ENCODE results near the gene CCR5AS.
"Not testable (repeated sequence)": the region's sequence is repeated elsewhere in the genome, so short reads cannot be mapped to it uniquely, and the experiment has no call there.

CCR5AS gene

DNA sequence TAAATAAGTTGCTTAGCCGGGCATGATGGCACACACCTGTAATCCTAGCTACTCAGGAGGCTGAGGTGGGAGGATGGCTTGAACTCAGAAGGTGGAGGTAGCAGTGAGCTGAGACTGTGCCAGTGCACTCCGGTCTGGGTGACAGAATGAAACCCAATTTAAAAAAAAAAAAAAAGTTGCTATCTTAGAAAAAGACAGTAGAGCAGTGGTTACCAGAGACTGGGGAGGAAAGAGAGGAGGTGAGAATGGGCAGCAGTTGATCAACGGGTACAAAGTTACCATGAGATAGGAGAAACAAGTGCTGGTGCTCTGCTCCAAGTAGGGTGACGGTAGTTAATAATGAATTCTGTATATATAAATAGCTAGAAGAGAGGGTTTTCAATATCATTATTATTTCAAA, 53.8 kb downstream of the CCR5AS start:
- DNase-seq = no peak

DNA sequence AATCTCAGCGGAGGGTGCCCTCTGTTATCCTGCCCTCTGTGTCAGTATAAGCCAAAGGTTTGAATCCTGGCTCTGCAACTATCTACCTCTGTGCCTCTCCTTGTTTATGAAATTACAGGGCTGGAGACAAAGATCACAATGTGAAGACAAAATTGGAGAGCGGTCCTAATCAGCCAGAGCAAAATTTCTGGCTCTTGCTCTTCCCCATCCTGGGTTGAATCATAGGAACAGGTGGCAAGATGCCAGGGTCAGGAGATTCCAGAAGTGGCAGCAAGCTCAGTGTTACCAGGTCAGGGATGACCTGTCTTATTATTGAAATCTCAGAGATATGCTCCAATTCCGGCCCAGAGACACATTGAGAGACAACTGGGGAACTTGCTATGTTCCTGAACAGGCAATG, 55.2 kb downstream of the CCR5AS start:
- no peak for DNase-seq

DNA sequence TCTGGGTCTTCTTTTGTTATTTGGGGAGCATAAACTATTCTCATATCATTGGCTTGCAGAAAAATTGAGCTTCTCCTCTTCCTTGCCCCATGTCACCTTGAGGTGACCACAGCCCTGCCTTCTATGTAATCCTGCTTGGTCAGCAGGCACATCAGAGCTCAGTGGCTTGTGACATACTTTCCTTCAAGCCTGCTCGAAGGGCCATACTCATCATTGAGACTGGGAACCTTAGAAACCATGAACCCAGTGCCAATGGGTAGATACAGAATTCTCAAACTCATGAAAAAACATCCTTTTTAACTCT, 56.7 kb downstream of the CCR5AS start:
- no peak for DNase-seq

DNA sequence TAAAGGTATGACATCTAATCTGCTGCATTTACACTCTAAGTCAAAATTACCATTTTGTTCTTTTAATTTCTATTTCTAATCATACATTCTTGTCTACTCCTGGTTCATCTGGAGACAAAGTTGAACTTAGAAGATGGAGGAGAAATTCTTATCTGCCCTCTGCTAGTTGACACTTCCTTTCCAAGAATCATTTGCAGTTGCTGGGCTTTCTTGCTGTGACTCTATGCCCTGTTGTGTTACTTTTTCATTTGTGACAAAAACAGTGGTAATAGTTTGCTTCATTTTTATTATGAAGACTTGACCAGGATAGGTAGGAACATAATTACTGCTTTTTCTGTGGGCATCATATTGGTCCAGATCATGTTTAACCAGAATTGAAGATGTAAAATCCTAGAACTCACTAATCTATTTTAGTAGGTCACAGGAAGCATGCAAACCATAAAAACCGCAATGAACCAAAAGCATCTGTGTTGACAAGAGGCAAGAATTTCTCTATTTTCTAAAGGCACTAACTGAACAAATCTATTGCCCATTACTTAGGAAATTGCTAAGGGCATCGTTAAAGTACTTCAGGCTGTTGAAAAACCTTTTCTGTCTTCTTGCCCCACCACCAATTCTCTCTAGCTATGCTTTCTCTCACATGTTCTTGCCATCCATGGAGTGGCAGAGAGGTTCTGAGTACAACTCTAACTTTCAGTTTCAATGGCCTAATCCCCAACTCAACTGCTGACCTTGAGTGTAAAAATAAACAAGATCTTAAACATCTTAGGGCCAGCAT, 57.2 kb downstream of the CCR5AS start:
- no peak for DNase-seq

DNA sequence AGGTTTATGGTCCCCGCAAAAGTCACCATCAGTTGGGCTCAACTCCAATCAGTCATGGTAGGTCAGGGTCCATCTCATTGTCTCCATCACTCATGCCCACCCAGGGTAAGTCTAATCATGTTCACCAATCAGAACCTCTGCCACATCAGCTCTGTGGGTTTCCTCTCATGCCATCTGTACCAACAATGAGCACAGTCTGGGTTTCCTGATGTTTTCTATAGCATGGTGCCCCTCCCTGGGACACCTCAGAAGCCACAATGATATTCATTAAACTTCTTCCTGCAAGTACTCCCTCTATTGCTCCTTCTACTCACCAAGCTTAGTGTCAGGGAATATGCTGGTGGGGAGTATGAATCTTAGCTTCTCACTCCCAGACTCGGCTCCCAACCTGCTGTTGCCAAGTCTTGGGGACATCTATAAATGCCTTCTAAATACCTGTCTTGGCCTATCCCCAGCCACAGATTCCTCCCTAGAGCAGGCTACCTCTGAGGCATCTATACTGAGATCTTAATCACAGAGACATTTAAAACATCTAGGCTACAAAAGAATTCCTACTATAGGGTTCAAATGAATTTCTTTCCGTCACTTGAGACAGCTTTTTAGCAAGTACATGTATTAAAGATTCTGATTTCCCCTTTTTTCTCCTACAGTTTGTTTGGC, 57.9 kb downstream of the CCR5AS start:
- no peak for DNase-seq

DNA sequence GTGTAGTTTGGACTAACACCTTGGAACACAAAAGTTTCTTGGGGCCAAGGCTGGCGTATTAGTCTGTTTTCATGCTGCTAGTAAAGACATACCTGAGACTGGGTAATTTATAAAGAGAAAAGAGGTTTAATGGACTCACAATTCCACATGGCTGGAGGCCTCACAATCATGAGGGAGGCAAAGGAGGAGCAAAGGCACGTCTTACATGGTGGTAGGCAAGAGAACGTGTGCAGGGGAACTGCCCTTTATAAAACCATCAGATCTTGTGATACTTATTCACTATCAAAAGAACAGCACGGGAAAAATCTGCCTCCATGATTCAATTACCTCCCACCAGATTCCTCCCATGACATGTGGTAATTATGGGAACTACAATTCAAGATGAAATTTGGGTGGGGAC, 62.4 kb downstream of the CCR5AS start:
- no peak for DNase-seq

DNA sequence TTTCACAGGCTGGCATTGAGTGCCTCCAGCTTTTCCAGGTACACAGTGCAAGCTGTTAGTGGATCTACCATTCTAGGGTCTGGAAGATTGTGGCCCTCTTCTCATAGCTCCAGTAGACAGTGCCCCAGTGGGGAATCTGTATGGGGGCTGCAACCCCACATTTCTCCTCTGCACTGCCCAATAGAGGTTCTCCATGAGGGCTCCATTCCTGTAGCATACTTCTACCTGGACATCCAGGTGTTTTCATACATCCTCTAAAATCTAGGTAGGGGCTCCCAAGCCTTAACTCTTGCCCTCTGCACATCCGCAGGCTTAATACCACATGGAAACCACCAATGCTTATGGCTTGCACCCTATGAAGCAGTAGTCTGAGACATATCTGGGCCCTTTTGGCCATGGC, 68.0 kb downstream of the CCR5AS start:
- DNase-seq = no peak

DNA sequence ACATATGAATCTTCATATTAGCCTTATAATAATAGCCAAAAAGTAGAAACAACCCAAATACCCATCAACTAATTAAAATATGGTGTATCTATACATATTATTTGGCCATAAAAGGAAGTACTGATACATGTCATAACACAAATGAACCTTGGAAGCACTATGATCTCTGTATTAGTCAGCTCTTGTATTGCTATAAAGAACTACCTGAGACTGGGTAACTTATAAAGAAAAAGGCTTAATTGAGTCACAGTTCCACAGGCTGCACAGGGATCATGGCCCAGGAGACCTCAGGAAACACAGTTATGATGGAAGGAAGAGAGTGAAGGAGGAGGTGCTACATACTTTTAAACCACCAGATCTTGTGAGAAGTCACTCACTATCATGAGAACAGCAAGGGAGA, 69.0 kb downstream of the CCR5AS start:
- DNase-seq = no peak

DNA sequence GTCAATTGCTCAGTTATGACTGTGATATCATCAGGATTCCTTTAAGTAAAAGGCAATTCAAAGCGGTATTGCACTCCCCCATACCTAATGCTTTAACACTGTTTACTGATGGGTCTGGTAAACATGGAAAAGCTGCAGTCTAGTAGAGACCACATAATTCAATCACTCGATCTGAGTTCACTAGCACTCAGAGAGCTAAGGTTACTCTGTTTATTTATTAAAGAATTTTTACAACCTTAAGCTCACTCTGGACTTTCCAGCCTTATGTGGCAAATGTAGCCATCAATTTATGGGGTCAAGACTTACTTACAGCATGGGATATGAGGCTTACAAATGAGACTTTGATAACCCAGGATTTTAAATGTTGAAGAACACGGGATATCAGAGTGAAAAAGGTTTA, 71.3 kb downstream of the CCR5AS start:
- no peak for DNase-seq

DNA sequence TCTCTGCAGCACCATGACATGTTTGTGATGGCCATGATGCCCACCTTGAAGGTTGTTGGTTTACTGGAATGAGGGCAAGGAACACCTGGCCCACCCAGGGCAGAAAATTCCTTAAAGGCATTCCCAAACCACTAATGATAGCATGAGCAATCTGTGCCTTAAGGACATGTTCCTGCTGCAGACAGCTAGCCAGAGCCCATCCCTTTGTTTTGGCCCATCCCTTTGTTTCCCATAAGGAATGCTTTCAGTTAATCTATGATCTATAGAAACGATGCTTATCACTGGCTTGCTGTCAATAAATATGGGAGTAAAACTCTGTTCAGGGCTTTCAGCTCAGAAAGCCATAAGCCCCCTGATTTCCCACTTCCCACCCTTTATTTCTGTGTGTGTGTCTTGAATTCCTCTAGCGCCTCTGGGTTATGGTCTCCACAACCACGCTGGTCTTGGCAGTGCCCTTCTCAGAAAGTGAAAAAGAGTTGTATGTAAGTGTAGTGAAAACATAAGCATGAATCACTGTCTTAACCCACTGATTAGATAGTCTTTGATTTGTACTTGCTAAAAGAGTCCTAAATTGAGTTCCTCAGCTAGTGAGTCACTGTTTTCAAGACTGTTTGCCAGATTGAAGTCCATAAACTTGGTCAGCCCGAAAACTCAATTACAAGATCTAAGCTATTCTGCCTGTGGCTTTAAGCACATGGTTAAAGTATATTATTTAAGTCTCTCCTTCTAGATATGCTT, 72.0 kb downstream of the CCR5AS start:
- no peak for DNase-seq

DNA sequence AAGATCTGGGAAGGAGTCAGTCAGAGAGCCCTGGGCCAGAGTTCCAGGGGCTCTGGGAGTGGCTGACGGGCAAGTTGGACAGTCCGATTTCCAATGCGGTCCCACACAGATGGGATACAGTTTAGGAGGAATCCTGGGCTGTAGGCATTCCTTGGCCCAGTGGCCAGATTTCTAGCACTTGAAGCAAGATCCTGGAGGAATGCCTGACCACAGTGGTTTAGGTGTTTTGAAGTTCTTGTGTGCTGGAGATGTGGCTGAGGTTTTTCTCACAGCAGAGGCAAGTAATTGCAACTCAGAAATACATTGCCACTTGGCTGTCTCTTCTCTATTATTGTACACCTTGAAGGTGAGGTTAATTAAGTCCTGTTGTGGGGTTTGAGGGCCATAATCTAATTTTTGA, 76.2 kb downstream of the CCR5AS start:
- not testable (repeated sequence) for DNase-seq

DNA sequence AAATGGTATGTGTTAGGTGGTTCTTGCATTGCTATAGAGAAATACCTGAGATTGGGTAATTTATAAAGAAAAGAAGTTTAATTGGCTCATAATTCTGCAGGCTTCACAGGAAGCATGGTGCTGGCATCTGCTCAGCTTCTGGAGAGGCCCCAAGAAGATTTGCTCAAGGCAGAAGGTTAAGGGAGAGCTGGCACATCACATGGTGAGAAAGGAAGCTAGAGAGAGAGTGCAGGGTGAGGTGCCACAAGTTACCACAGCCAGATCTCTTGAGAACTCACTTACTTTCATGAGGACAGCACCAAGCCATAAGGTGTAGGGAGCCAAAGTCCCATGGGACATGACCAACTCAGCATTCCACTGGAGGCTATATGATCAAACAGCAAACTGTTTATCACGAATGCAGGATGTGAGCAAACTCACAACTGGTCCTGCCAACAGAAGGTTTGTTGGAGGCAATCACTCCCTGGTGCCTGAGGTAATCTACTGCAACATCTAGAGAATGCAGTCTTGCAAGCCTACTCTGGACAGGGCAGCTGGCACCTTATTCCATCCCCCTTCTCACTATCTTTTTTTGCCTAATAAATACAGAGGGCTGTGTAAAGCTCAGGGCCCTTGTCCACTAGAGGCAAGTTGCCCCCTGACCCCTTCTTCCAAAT, 81.1 kb downstream of the CCR5AS start:
- no peak for DNase-seq

DNA sequence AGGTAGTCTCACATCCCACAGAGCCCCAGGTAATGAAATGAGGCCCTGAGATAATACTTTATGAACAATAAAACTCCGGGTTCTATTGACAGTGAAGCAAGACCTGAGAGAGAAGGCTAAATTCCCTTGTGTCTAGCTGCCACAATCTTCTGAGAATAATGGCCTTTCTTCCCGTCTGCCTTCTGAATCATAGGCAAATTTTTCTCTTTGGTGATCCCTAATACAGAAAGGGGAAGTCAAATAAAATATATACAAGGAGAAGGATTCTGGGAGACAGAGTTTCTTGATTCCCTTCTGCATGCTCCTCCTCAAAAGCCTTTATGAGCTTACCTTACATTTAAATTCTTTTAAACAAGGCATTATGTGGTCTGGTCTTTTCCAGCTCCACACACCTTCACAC, 82.8 kb downstream of the CCR5AS start:
- DNase-seq = no peak

DNA sequence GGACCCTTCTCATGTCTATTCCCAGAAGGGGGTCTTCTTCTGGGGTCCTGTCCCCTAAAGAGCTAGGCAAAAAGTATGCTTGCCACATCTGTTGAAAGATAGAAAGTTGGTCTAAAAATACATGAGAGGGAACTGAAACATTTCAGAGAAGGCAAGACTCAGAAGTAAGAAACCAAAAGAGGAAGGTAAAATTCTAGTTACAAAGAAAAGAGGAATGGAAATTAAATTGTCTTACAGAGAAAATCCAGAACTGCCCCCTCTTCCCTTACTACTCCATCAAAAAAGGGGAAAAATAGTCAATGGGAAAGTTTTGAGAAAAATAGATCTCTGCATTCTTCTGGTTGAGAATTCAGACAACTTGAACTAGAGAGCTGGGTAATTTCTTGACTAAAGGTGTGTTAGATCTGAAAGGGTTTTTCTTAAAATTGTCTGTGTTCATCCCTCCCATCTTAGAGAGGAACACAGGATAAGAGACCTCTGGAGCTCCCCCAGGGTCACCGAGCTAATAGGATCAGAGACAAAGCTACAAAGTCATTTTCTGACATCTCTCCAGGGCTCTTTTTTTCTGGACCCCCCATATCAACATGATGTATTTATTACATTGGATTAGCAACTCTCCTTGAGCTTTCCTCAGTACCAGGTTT, 85.3 kb downstream of the CCR5AS start:
- no peak for DNase-seq

DNA sequence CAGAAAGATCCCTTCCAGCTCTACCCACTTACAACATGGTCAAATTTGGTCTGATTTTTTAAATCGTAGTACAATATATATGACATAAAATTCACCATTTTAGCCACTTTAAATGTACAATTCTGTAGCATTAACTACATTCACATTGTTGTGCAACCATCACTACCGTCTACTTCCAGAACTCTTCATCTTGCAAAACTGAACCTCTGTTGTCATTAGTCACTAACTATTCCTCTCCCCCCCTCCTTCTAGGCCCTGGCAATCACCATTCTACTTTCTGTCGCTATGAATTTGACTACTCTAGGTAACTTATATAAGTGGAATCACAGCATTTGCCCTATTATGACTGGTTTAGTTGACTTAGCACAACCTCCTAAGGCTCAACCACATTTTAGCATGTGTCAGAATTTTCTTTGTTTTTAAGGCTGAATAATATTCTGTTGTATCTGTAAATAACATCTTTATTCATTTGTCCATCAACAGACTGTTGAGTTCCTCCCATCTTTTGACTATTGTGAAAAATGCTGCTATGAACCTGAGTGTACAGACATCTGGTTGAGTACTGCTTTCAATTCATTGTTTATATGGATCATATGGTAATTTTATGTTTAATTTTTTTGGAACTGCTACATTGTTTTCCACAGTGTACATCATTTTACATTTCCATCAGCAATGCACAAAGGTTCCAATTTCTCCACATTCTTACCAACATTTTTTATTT, 88.5 kb downstream of the CCR5AS start:
- no peak for DNase-seq

DNA sequence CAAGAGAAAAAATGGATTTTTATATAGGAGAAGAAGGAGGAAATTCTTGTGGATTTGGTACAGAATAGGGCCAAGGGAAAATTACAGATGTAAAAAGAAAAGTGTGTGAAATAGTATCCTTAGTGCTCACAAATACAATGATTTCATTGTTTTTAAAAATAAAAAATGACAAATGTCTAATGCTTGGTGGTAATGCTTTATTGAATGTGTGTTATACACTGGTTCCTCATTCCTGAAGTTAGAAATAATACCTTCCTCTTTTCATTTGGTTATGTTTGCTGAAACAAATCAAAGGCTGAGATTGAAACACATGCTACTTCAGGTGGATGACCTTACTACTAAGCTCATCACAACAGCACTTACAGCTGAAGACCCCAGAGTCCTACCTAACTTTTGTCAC, 90.7 kb downstream of the CCR5AS start:
- no peak for DNase-seq

DNA sequence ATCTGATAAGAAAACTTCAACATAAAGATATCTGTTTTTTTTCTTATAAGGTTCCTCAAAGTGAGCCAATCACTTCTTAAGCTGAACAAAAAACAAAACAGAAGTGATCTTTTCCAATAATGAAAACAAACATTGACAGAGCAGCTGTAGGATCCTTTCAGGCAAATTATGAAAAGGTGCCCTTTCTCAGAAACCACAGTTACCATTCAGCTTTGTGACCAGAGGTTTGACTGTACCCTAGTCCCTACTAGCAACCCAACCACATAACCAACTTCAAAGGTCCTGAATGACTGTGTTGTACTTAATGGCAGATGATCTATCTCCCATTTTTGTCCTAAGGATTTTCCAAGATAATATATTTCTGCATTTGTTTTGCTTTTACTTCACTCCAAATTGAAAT, 92.3 kb downstream of the CCR5AS start:
- DNase-seq = no peak

All from NCI-H187 (cell line).